Vagina (tissue), 2 donors: ENCODE data around the gene IGSF23.

Source experiments
- CTCF ChIP-seq, 3 experiments: fragments of 450-650 bp in 2 of 3; fragments of 200-600 bp in 1 of 3; sonication (generic) in 1 of 3; IDR thresholded peaks; one replicate each; pipeline ENCODE4 v1.5.1; 2017 to 2019; ENCODE audit warnings: antibody characterized with exemption in 3 of 3, mild to moderate bottlenecking in 2 of 3, moderate library complexity in 2 of 3
- POLR2A ChIP-seq, 2 donors: fragments of 450-650 bp; IDR thresholded peaks; one replicate each; pipeline ENCODE4 v1.6.1; 2017; ENCODE audit warnings: antibody characterized with exemption in 2 of 2, mild to moderate bottlenecking in 2 of 2, moderate library complexity in 2 of 2
- POLR2AphosphoS5 ChIP-seq, 2 donors: sonication (generic); formaldehyde crosslinking; IDR thresholded peaks; one replicate each; pipeline ENCODE4 v1.9.0; 2017; ENCODE audit warnings: antibody characterized with exemption in 2 of 2, mild to moderate bottlenecking in 2 of 2, low read depth in 1 of 2; ENCODE audit not compliant: insufficient read depth in 1 of 2

GRCh38 chr19:44588771-44589112 lies 24.6 kb upstream of the IGSF23 start:
- TF ChIP-seq POLR2AphosphoS5 (IDR thresholded peaks at IDR 0.05; ENCODE audit: insufficient read depth in 1 of 2, low read depth in 1 of 2) (no peak), CTCF (IDR thresholded peaks at IDR 0.05) (no peak), POLR2A (IDR thresholded peaks at IDR 0.05) (no peak)
